Endothelial cell of hepatic sinusoid (primary cell): Measurements from ENCODE around the gene FBP1.
"Not testable (repeated sequence)": the region's sequence is repeated elsewhere in the genome, so short reads cannot be mapped to it uniquely, and the experiment has no call there.

ENCODE experiments used
- in situ Hi-C: cut with HindIII; loops from 2 replicates; pipeline ENCODE4 v1.10.0; 2017; ENCODE audit warnings: low sequenced_read_pairs

The FBP1 gene

DNA sequence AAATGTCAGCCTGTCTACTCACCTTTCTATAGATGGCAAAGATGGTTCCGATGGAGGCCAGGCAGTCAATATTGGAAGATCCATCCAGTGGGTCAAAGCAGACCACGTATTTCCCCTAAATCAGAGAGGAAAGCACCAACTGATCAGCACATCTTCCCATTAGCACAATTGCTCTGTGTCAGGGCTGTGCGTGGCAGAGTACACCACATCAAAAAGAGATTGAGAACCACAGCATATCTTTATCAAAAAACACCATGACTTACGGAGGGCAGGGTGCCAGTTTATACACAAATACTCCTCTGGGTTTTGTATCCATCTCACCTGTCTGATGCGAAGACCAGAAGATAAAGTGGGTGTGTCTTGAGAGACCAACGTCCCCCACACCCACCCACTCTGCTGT, 54.8 kb downstream of the FBP1 start:
- in situ Hi-C loops, result no loop called here

DNA sequence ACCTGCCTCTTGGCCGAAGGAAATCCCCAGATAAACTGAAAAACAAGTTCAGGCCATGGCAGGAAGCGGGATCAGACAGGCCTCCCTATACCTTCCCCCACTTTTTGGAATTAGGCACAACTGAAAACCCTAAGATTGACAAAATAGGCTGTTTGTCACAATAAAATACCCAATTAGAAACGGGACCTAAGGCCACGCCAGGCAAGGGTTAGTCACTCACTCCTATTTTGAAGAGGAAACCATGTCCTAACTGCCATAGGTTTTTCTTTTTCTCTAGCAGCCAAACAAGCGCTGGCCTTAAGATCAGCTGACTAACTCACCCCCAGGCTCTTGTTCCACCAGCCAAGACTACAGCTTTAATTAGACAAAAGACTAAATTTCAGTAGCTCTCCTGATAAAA, 57.6 kb downstream of the FBP1 start:
- in situ Hi-C loops, result no loop called here

GRCh38 chr9:94577571-94577970, 61.7 kb downstream of the FBP1 start:
- in situ Hi-C loops, result no loop called here

GRCh38 chr9:94577036-94577435, 62.3 kb downstream of the FBP1 start:
- in situ Hi-C loops, result no loop called here

- in situ Hi-C loops, result no loop called here
Observed at GRCh38 chr9:94576131-94576530, 63.2 kb downstream of the FBP1 start.

DNA sequence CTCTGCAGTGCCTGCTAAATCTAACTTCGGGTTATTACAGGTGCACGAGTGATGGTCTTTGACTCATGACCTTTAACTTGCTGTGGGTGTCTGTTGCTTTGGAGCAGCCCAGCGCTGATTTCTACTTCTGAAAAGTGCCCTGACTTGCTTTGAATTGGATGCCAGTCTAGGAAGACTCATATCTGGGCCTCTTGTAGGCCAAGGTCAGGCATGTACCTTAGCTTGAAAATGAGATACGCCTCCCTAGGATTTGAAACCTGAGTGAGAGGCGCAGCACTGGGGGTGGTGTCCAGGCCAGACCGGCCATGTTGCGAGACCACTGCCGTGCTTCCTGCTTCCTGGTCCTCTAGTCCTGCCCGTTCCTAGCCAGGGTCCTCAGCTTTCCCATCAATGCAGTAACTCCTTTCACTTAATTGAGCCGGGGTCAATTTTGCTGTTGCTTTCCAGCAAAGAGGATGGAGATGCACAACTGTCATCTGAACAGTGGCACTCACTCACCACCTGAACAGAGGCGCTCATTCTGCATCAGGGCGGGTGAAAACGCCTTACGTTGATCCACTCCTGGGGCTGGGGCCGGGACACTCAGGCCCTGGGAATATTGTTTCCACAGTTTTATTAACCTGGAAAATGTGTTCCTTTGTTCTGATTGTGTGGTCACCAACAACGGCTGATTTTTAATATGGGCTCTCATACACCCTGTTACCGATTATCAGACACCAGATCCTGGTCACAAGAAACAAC, 70.2 kb downstream of the FBP1 start:
- in situ Hi-C loops, result no loop called here

- in situ Hi-C loops, result no loop called here
Observed at GRCh38 chr9:94568250-94568889, 70.9 kb downstream of the FBP1 start.

DNA sequence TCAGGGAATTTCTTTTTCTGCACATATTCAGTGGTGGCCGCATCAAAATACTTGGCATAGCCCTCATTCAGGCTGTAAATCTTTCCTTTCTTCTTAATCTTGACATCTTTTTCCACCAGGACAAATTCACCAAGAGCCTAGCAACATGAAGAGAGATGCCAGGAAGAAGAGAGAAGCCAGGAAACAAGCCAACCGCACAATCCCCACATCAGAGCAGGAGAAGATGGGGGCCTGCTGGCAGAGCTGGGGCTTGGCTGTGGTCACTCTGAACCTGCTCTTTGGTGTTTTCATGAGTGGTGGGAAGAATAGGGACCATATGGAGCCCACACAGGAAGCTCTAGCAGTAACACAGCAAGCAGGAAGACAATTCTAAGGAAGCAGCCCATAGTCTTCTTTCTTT, 72.0 kb downstream of the FBP1 start:
- in situ Hi-C loops, result no loop called here

DNA sequence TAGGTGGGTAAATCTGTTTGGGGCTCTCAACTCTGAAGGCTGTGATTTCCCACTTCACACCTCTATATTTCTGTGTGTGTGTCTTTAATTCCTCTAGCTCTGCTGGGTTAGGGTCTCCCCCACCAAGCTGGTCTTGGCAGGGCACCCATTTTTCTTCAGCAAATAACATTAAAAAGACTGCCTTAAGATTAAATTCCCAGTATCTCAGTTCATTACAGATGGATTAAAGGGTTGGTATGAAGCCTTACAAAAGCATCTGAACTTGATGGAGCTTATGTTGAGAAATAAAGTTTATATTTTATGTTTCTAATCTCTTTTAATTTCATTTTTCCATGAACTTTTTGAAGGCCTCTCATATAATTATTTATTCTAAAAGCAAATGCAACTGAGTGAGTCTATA, 72.8 kb downstream of the FBP1 start:
- in situ Hi-C loops, result no loop called here

GRCh38 chr9:94564279-94564678, 75.0 kb downstream of the FBP1 start:
- in situ Hi-C loops, result not testable (repeated sequence)

GRCh38 chr9:94563548-94563947, 75.8 kb downstream of the FBP1 start:
- in situ Hi-C loops, result no loop called here

DNA sequence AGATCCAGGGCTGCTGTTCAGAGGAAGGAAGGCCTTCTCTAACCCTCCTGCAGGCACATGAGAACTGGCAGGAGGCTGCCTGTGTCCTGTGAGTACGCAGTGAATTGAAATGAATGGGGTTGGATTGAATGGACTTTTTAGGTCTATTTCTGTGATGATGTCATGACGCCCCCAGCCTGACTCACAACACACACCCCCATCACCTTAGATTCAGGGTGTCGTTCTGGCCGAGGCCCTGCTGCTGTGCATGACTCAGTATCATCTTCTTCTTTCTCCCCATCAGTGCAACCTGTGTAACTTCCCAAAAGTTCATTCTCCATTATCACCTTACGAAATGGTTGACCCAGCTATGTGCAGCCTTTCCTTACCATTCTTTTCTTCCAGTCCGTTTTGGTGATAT, 79.1 kb downstream of the FBP1 start:
- in situ Hi-C loops, result no loop called here

- in situ Hi-C loops, result no loop called here
Observed at GRCh38 chr9:94557376-94557775, 81.9 kb downstream of the FBP1 start.

- in situ Hi-C loops, result no loop called here
Observed at GRCh38 chr9:94554439-94555331, 84.6 kb downstream of the FBP1 start, which contains the start of gene PCAT7. Gene PCAT7 (plus strand): TSS chr9:94555083.

GRCh38 chr9:94554078-94554438, 85.3 kb downstream of the FBP1 start:
- in situ Hi-C loops, result no loop called here
